GM11168 (cell line): ENCODE measurements around the gene INHBC.
"Not testable (repeated sequence)": the region's sequence is repeated elsewhere in the genome, so short reads cannot be mapped to it uniquely, and the experiment has no call there.

Experiments used
- in situ Hi-C: fragments of 300-500 bp; cut with MboI; formaldehyde crosslinking; loops from one replicate; pipeline ENCODE4 v1.12.0; 2022; ENCODE audit warnings: low sequenced_read_pairs; ENCODE audit not compliant: unreplicated experiment

The INHBC gene, protein sequence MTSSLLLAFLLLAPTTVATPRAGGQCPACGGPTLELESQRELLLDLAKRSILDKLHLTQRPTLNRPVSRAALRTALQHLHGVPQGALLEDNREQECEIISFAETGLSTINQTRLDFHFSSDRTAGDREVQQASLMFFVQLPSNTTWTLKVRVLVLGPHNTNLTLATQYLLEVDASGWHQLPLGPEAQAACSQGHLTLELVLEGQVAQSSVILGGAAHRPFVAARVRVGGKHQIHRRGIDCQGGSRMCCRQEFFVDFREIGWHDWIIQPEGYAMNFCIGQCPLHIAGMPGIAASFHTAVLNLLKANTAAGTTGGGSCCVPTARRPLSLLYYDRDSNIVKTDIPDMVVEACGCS

DNA sequence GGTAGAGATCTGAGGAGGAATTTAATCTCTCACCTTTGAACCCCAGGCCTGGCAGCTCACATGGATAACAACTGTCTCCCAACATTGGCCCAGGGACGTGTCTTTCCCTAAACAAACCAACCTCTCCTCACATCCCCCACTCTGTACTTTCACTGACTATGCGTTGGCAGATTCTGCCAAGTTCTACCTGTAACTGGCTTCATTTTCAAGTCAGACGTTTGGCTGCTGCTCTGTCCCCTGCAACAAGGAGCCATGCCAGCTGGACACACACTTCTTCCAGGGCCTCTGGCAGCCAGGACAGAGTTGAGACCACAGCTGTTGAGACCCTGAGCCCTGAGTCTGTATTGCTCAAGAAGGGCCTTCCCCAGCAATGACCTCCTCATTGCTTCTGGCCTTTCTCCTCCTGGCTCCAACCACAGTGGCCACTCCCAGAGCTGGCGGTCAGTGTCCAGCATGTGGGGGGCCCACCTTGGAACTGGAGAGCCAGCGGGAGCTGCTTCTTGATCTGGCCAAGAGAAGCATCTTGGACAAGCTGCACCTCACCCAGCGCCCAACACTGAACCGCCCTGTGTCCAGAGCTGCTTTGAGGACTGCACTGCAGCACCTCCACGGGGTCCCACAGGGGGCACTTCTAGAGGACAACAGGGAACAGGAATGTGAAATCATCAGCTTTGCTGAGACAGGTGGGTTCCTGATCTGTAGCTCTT, at the start of gene INHBC:
INHBC (plus strand) TSS at position 268 of the 707 bp plus-strand sequence; CDS start at position 371, 103 bp downstream.
- in situ Hi-C loops, result no loop called here

GRCh38 chr12:57385586-57385985, 49.0 kb upstream of the INHBC start:
- in situ Hi-C loops, result no loop called here

- in situ Hi-C loops, result no loop called here
Measured at GRCh38 chr12:57386187-57386720, 48.3 kb upstream of the INHBC start.

- in situ Hi-C loops, result no loop called here
Measured at GRCh38 chr12:57388425-57388824, 46.2 kb upstream of the INHBC start.

- in situ Hi-C loops, result no loop called here
Measured at GRCh38 chr12:57389033-57389432, 45.6 kb upstream of the INHBC start.

DNA sequence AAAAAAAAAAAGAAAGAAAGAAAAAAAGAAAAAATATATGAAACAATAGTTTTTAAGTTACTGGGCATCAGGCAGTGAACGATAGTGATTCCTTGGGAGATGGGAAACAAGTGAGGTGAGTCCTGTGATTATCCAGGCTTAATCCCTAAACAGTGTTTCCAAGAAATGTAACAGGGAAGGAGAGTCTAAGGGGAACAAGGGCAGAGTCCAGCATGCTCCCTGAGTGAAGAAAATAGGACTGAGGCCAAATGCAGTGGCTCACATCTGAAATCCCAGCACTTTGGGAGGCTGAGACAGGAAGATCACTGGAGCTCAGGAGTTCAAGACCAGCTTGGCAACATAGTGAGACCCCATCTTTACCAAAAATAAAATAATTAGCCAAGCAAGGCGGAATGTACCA, 44.4 kb upstream of the INHBC start:
- in situ Hi-C loops, result no loop called here

DNA sequence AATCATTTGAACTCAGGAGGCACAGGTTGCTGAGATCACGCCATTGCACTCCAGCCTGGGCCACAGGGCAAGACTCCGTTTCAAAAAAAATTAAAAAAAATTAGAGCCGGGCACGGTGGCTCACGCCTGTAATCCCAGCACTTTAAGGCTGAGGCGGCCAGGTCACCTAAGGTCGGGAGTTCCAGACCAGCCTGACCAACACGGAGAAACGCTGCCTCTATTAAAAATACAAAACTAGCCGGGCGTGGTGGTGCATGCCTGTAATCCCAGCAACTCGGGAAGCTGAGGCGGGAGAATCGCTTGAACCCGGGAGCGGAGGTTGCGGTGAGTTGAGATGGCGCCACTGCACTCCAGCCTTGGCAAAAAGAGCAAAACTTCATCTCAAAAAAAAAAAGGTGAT, 39.5 kb upstream of the INHBC start:
- in situ Hi-C loops, result no loop called here

DNA sequence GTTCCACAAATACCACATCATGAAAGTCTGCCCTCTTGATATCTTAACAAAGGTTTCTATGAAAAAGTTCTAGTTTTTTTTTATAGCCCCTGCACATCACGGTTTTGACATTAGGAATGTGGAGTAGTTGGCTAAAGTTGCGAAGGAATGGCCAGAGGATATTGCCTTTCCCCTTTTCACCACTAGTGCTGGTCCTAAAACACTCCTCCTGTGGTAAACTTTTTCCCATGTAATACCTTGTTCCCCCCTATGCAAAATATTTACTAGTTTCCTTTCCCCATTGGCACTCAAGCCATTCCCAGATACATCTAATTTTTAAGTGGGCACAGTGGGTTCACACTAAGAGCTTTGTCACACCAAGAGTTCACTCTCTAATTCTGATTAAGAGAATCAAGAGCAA, 37.1 kb upstream of the INHBC start:
- in situ Hi-C loops, result no loop called here

- in situ Hi-C loops, result not testable (repeated sequence)
Measured at GRCh38 chr12:57399718-57400463, 34.7 kb upstream of the INHBC start.

GRCh38 chr12:57401165-57401564, 33.4 kb upstream of the INHBC start:
- in situ Hi-C loops, result no loop called here

- in situ Hi-C loops, result not testable (repeated sequence)
Measured at GRCh38 chr12:57402156-57402555, 32.4 kb upstream of the INHBC start.

- in situ Hi-C loops, result no loop called here
Measured at GRCh38 chr12:57404966-57405640, 29.5 kb upstream of the INHBC start.

- in situ Hi-C loops, result no loop called here
Measured at GRCh38 chr12:57410534-57410933, 24.1 kb upstream of the INHBC start.

DNA sequence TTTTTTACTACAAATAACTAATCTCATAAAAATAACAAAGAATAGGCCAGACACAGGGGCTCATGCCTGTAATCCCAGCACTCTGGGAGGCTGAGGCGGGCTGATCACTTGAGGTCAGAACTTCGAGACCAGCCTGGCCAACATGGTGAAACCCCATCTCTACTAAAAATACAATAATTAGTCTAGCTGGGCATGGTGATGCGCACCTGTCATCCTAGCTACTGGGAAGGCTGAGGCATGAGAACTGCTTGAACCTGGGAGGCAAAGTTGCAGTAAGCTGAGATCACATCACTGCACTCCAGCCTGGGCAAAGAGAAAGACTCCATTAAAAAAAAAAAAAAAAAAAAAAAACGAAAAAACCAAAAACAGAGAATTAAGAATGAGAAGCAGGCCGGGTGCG, 20.4 kb upstream of the INHBC start:
- in situ Hi-C loops, result not testable (repeated sequence)

DNA sequence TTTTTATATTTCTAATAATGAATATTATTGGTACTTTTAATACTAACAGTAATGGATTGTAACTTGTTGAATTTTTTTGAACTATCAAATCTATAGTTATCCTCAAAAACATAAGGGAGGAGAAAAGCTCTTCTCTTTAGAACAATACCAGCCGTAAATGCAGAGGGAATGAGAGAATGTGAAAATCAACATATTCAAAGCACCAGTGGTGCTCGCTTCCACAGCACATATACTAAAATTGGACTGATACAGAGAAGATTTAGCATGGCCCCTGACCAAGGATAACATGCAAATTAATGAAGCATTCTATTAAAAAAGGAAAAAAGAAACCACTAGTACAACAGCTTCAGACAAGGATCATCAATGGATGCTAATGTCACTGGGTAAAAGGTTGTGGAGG, 19.5 kb upstream of the INHBC start:
- in situ Hi-C loops, result no loop called here

DNA sequence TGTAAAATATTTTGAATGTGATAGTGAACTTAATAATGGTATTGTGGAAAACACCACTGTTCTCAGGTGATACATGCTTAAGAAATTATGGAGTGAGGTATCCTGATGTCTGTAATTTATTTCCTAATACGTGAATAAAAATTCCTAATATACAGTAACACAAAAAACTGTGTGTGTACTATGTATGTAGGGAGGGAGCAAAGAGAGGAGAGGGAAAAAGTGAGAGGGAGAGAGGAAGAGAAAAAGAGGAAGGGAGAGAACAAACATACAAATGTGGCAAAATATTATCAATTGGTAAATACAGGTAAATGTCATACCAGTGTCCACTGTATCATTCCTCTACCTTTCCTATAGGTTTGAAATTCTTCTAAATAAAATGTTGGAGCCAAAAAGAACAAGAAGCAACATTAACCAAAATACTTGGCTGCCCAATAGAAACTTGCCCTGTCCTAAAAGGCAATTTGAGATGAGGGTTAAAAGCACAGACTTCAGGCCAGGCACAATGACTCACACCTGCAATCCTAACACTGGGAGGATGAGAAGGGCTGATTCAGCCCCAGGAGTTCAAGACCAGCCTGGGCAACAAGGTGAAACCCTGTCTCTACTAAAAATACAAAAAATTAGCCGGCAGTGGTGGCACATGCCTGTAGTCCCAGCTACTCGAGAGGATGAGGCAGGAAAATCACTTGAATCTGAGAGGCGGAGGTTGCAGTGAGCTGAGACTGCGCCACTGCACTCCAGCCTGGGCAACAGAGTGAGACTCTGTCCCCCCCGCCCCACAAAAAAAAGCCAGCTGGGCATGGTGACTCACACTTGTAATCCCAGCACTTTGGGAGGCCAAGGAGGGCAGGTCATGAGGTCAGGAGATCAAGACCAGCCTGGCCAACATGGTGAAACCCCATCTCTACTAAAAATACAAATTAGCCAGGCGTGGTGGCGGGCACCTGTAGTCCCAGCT, 18.3 kb upstream of the INHBC start:
- in situ Hi-C loops, result no loop called here

GRCh38 chr12:57418255-57418654, 16.3 kb upstream of the INHBC start:
- in situ Hi-C loops, result no loop called here

GRCh38 chr12:57419495-57419894, 15.1 kb upstream of the INHBC start:
- in situ Hi-C loops, result no loop called here

- in situ Hi-C loops, result no loop called here
Measured at GRCh38 chr12:57420482-57420881, 14.1 kb upstream of the INHBC start.
